K562 (cell line): Measurements from ENCODE around the gene ERGIC3. TPM values are rescaled to one million over a fixed set of nuclear protein-coding genes. Genes with fewer than 3 reads are reported as not detected.

Experiments used
- ATAC-seq: fragments of 200-7000 bp; cut with Tn5 transposase; 3 replicates; pipeline ENCODE4 v1.9.1; 2020; ENCODE audit warnings: moderate library complexity
- BruUV-seq: library from RNA; stranded (reverse); fragments of 400-500 nt; replicated peaks from 2 replicates; lab custom pipeline; 2021; lab: Mats Ljungman, UMichigan
- CTCF ChIA-PET: fragments of 300-600 bp; formaldehyde crosslinking; extraction: SDS; loops from one replicate; lab custom pipeline; 2021; ENCODE audit warnings: low intra/inter-chr PET ratio; lab: Yijun Ruan, JAX
- POLR2A ChIA-PET: fragments of 300-600, 350-650 bp; sonication (Branson Sonifier 250); formaldehyde crosslinking; extraction: SDS; loops from one replicate; lab custom pipeline; 2021; ENCODE audit warnings: antibody characterized with exemption, inconsistent platforms; lab: Yijun Ruan, JAX
- DNase-seq, 4 experiments: peaks; one replicate each; pipeline versions ENCODE4 v3.0.0 to v3.0.0-alpha.2; 2011 to 2018; ENCODE audit warnings: low spot score in 3 of 4, mixed read lengths in 3 of 4; ENCODE audit errors: extremely low read depth in 1 of 4
- FAIRE-seq: peaks from 2 replicates; lab custom pipeline; 2011; peaks lifted over from hg19 to GRCh38; lab: Jason Lieb, UNC
- H2AFZ ChIP-seq: 2 replicates; pipeline ENCODE4 v1.6.0; 2011; ENCODE audit warnings: low read depth, low read length, control low read depth, inconsistent platforms
- H3K27ac ChIP-seq: fragments of 200-600 bp; 3 replicates; pipeline ENCODE4 v1.8.0; 2011; ENCODE audit warnings: low read depth, mild to moderate bottlenecking, control low read depth, inconsistent platforms, low read length, moderate library complexity, mixed read lengths; ENCODE audit errors: extremely low read depth
- H3K27me3 ChIP-seq, 2 experiments: fragments of 300-600 bp in 1 of 2; 2 replicates in 1 of 2; 3 replicates in 1 of 2; pipeline versions ENCODE4 v1.6.0 to v1.8.0; 2011; ENCODE audit warnings: inconsistent platforms in 2 of 2, low read length in 2 of 2, mild to moderate bottlenecking in 1 of 2, mixed read lengths in 1 of 2, moderate library complexity in 1 of 2; ENCODE audit not compliant: control insufficient read depth in 2 of 2, insufficient read depth in 2 of 2
- H3K36me3 ChIP-seq: fragments of 300-600 bp; 3 replicates; pipeline ENCODE4 v1.8.0; 2011; ENCODE audit warnings: mild to moderate bottlenecking, low read length, inconsistent platforms; ENCODE audit not compliant: control insufficient read depth, insufficient read depth
- H3K4me1 ChIP-seq, 2 experiments: fragments of 200-600 bp in 1 of 2; replicated peaks in 1 of 2; 2 replicates in 1 of 2; 3 replicates in 1 of 2; pipeline versions ENCODE4 v1.5.1 to v1.8.0; 2011; ENCODE audit warnings: inconsistent platforms in 2 of 2, low read length in 2 of 2, mild to moderate bottlenecking in 1 of 2, mixed read lengths in 1 of 2, moderate library complexity in 1 of 2; ENCODE audit not compliant: control insufficient read depth in 2 of 2, insufficient read depth in 2 of 2
- H3K4me2 ChIP-seq: 2 replicates; pipeline ENCODE4 v1.6.1; 2011; ENCODE audit warnings: low read length, control low read depth, inconsistent platforms, mixed read lengths; ENCODE audit not compliant: insufficient read depth
- H3K4me3 ChIP-seq: fragments of 200-600 bp; sonication (generic), shearing (Covaris generic); 2 replicates; pipeline ENCODE4 v1.5.1; 2016; ENCODE audit warnings: control low read depth, inconsistent platforms
- H3K79me2 ChIP-seq: fragments of 200-600 bp; 3 replicates; pipeline ENCODE4 v1.8.0; 2011; ENCODE audit warnings: low read length, inconsistent platforms; ENCODE audit not compliant: control insufficient read depth, insufficient read depth
- H3K9ac ChIP-seq, 2 experiments: 2 replicates each; pipeline versions ENCODE4 v1.6.0 to v1.6.1; 2011; ENCODE audit warnings: low read depth in 2 of 2, low read length in 2 of 2, control low read depth in 1 of 2, inconsistent platforms in 1 of 2, mild to moderate bottlenecking in 1 of 2, mixed read lengths in 1 of 2; ENCODE audit not compliant: insufficient read depth in 1 of 2
- H3K9me1 ChIP-seq: one replicate; pipeline ENCODE4 v1.6.0; 2011; ENCODE audit warnings: inconsistent platforms, mild to moderate bottlenecking, low read length, moderate library complexity; ENCODE audit not compliant: control insufficient read depth, insufficient read depth
- H3K9me3 ChIP-seq: replicated peaks from 2 replicates; pipeline ENCODE4 v1.5.1; 2011; ENCODE audit warnings: low read depth, low read length, inconsistent platforms; ENCODE audit not compliant: control insufficient read depth, insufficient read depth
- H4K20me1 ChIP-seq: replicated peaks from 2 replicates; pipeline ENCODE4 v1.6.1; 2011; ENCODE audit warnings: low read length, inconsistent platforms, mixed read lengths; ENCODE audit not compliant: control insufficient read depth, insufficient read depth
- DIDO1 ChIP-seq: fragments of 450-650 bp; IDR thresholded peaks from 2 replicates; pipeline ENCODE4 v1.6.1; 2016; ENCODE audit warnings: low read depth, missing biosample characterization, missing genetic modification characterization
- E2F1 ChIP-seq: sonication (generic); formaldehyde crosslinking; IDR thresholded peaks from 2 replicates; pipeline ENCODE4 v1.8.1; 2023; ENCODE audit warnings: mild to moderate bottlenecking, missing genetic modification reagents, moderate library complexity
- ETV1 ChIP-seq: fragments of 450-650 bp; conservative IDR thresholded peaks from 2 replicates; pipeline ENCODE4 v1.6.1; 2016; ENCODE audit warnings: missing genetic modification characterization, control low read depth, low read depth, missing compliant biosample characterization
- KLF10 ChIP-seq: fragments of 250-450 bp; sonication (Bioruptor Pico); IDR thresholded peaks from 2 replicates; pipeline ENCODE4 v1.6.1; 2021; ENCODE audit warnings: matching md5 sums
- MCM7 ChIP-seq, 2 experiments: fragments of 450-650 bp; IDR thresholded peaks; 2 replicates each; pipeline ENCODE4 v1.6.1; 2016 to 2018
- NFRKB ChIP-seq: fragments of 450-650 bp; IDR thresholded peaks from 2 replicates; pipeline ENCODE4 v1.6.1; 2016; ENCODE audit warnings: low read depth
- POLR2G ChIP-seq: fragments of 200-400 bp; formaldehyde crosslinking; IDR thresholded peaks from 2 replicates; pipeline ENCODE4 v1.6.1; 2017; ENCODE audit warnings: low read depth, mild to moderate bottlenecking, antibody characterized with exemption, low read length, moderate library complexity
- RBM39 ChIP-seq: fragments of 200-400 bp; formaldehyde crosslinking; optimal IDR thresholded peaks from 2 replicates; pipeline ENCODE3; 2018; ENCODE audit warnings: low read depth, low read length
- STAT5A ChIP-seq: IDR thresholded peaks from 2 replicates; pipeline ENCODE4 v1.6.1; 2012; ENCODE audit warnings: low read length, inconsistent platforms, borderline replicate concordance
- TEAD1 ChIP-seq, 2 experiments: fragments of 450-650 bp in 1 of 2; sonication (generic) in 1 of 2; formaldehyde crosslinking; IDR thresholded peaks; 2 replicates each; pipeline versions ENCODE4 v1.4.0 to v1.8.0; 2020 to 2022; ENCODE audit warnings: mild to moderate bottlenecking in 2 of 2, missing genetic modification reagents in 1 of 2
- ZBTB33 ChIP-seq: sonication (generic); formaldehyde crosslinking; IDR thresholded peaks from 2 replicates; pipeline ENCODE4 v1.8.1; 2023; ENCODE audit warnings: mild to moderate bottlenecking, missing genetic modification reagents
- ZNF79 ChIP-seq: fragments of 250-450 bp; sonication (Bioruptor Pico); IDR thresholded peaks from 2 replicates; pipeline ENCODE4 v1.4.0; 2020; ENCODE audit warnings: low read depth, mild to moderate bottlenecking, moderate library complexity
- WGBS: fragments of 100-300 bp; shearing (Covaris generic); methylation state at CpG from one replicate; pipeline ENCODE4 v1.1.6; 2016; ENCODE audit warnings: low coverage, mixed read lengths; ENCODE audit not compliant: insufficient coverage; ENCODE audit errors: missing lambda C conversion rate; 5-methylcytosine and 5-hydroxymethylcytosine counted together
- in situ Hi-C: fragments of 300-500 bp; cut with MboI; formaldehyde crosslinking; loops from 4 replicates; pipeline ENCODE4 v1.15.0; 2018; ENCODE audit warnings: inconsistent platforms, mixed read lengths
- intact Hi-C: fragments of 100-400 bp; cut with micrococcal nuclease; formaldehyde crosslinking; loops from 2 replicates; pipeline ENCODE4 v1.14.2; 2022
- polyA plus RNA-seq, 8 experiments: library from polyadenylated mRNA; depleted of rRNA in 4 of 8; stranded (reverse) in 5 of 8; unstranded in 3 of 8; fragments of >200 nt; fragmentation: Nextera tagmentation in 2 of 8; fragmentation: Illumina TruSeq in 1 of 8; extraction: Ambion mirVana in 2 of 8; extraction: Trizol in 1 of 8; gene quantifications; 2 replicates each; pipeline versions ENCODE4 v1.2.1 to v1.2.3, GENCODE V29; 2011 to 2014; ENCODE audit warnings: inconsistent platforms in 1 of 8, missing spikeins in 1 of 8
- total RNA-seq, 7 experiments: library from RNA; depleted of rRNA in 6 of 7; stranded (reverse); fragments of >200 nt in 6 of 7; fragmentation: Illumina TruSeq in 2 of 7; extraction: Trizol in 2 of 7; gene quantifications; 2 replicates each; pipeline versions ENCODE4 v1.2.1 to v1.2.3, GENCODE V29; 2011 to 2021; ENCODE audit warnings: low replicate concordance in 1 of 7

ERGIC3 gene
- total and polyA plus RNA-seq, 9 of the 15 experiments (the other 6 are each of a cell fraction or from before 2014, with no cell fraction given), result 121 to 278 (median 184) TPM

GRCh38 chr20:35492352-35492751, 49.5 kb upstream of the ERGIC3 start:
- H3K27ac ChIP-seq, result no peak overlapping the region
- ChIA-PET POLR2A (interaction anchor here (0.6 kb wide), 1 partner anchor 13 kb away, joined by 3 read pairs; no protein-coding TSS in a partner anchor), CTCF (no interaction called here)
- no peaks in the 10 kb centered on the region for H3K9me3 ChIP-seq
- no peak overlapping the region for H3K4me2 ChIP-seq
- H3K9me1 ChIP-seq, result no peaks in the 10 kb centered on the region
- TF ChIP-seq MCM7 (IDR thresholded peaks at IDR 0.05) (no peak), ZBTB33 (no peak), KLF10 (no peak), ZNF79 (CRISPR knock-in tag) (no peak), DIDO1 (no peak), E2F1 (CRISPR knock-in tag) (no peak), TEAD1 (CRISPR knock-in tag; IDR thresholded peaks at IDR 0.05) (no peak), POLR2G (no peak), RBM39 (no peak), NFRKB (no peak), STAT5A (no peak), ETV1 (tag) (no peak)
- no peaks in the 10 kb centered on the region for H4K20me1 ChIP-seq
- H3K79me2 ChIP-seq, result no peaks in the 10 kb centered on the region
- H3K27me3 ChIP-seq, result no peaks in the 10 kb centered on the region
- ATAC-seq (no peak), FAIRE-seq (no peak), DNase-seq (no peak)
- in situ Hi-C loops, result no loop called here
- H3K9ac ChIP-seq, result no peak overlapping the region
- H2AFZ ChIP-seq, result no peak overlapping the region
- peaks cover 82% of the 10 kb centered on the region for H3K36me3 ChIP-seq
- intact Hi-C loops, result no loop called here
- no TSS peak for BruUV-seq
- no peaks in the 10 kb centered on the region for H3K4me1 ChIP-seq
- 87% methylated on average over 6 of the region's 6 CpGs for WGBS
- H3K4me3 ChIP-seq, result no peak overlapping the region
